Measurements from ENCODE around the gene CPNE2. TPM values are rescaled to one million over a fixed set of nuclear protein-coding genes. Genes with fewer than 3 reads are reported as not detected.
"Not testable (repeated sequence)": the region's sequence is repeated elsewhere in the genome, so short reads cannot be mapped to it uniquely, and the experiment has no call there.

The CPNE2 gene
- total RNA-seq, 1 donor from 2014 or later: 33.9 TPM

- Mint-ChIP-seq H3K27ac (ENCODE audit: unreplicated experiment) (no peak overlapping the region), H3K4me1 (ENCODE audit: unreplicated experiment) (peaks cover 15% of the 10 kb centered on the region), H3K27me3 (ENCODE audit: unreplicated experiment) (no peaks in the 10 kb centered on the region), H3K4me3 (ENCODE audit: unreplicated experiment) (no peak overlapping the region), H3K9me3 (ENCODE audit: unreplicated experiment) (no peaks in the 10 kb centered on the region), H3K36me3 (ENCODE audit: unreplicated experiment) (no peaks in the 10 kb centered on the region)
- DNase-seq (ENCODE audit: extremely low spot score, unreplicated experiment): no peak
- TF ChIP-seq, protein P1, sequence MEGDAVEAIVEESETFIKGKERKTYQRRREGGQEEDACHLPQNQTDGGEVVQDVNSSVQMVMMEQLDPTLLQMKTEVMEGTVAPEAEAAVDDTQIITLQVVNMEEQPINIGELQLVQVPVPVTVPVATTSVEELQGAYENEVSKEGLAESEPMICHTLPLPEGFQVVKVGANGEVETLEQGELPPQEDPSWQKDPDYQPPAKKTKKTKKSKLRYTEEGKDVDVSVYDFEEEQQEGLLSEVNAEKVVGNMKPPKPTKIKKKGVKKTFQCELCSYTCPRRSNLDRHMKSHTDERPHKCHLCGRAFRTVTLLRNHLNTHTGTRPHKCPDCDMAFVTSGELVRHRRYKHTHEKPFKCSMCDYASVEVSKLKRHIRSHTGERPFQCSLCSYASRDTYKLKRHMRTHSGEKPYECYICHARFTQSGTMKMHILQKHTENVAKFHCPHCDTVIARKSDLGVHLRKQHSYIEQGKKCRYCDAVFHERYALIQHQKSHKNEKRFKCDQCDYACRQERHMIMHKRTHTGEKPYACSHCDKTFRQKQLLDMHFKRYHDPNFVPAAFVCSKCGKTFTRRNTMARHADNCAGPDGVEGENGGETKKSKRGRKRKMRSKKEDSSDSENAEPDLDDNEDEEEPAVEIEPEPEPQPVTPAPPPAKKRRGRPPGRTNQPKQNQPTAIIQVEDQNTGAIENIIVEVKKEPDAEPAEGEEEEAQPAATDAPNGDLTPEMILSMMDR (IDR thresholded peaks at IDR 0.05): no peak
These were observed 15.0 kb downstream of the CPNE2 start for GRCh38 chr16:57107321-57107922.

GRCh38 chr16:57108432-57108831, 16.0 kb downstream of the CPNE2 start:
- no peak for DNase-seq (ENCODE audit: extremely low spot score, unreplicated experiment)
- H3K36me3 Mint-ChIP-seq (ENCODE audit: unreplicated experiment): no peaks in the 10 kb centered on the region
- no peaks in the 10 kb centered on the region for H3K27me3 Mint-ChIP-seq (ENCODE audit: unreplicated experiment)
- no peak overlapping the region for H3K27ac Mint-ChIP-seq (ENCODE audit: unreplicated experiment)
- H3K4me3 Mint-ChIP-seq (ENCODE audit: unreplicated experiment): no peak overlapping the region
- peaks cover 24% of the 10 kb centered on the region for H3K4me1 Mint-ChIP-seq (ENCODE audit: unreplicated experiment)
- H3K9me3 Mint-ChIP-seq (ENCODE audit: unreplicated experiment): no peaks in the 10 kb centered on the region
- TF ChIP-seq, protein P1 (IDR thresholded peaks at IDR 0.05): no peak

DNA sequence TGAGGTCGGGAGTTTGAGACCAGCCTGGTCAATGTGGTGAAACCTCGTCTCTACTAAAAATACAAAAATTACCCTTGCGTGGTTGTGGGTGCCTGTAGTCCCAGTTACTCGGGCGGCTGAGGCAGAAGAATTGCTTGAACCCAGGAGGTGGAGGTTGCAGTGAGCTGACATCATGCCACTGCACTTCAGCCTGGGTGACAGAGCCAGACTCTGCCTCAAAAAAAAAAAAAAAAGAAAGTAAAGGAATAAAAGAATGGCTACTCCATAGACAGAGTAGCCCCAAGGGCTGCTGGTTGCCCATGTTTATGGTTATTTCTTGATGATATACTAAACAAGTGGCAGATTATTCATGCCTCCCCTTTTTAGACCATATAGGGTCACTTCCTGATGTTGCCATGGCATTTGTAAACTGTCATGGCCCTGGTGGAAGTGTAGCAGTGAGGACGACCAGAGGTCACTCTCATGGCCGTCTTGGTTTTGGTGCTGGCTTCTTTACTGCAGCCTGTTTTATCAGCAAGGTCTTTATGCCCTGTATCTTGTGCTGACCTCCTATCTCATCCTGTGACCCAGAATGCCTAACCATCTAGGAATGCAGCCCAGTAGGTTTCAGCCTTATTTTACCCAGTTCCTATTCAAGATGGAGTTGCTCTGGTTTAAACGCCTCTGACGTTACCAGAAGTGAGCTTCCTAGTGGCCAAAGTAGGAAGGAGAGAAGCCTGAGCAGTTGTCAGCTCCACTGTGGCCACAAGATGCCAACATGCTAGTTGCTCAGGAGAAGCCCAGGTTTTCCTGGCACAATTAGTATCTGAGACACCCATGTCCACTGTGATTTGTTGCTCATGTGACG, 17.1 kb downstream of the CPNE2 start:
- H3K36me3 Mint-ChIP-seq (ENCODE audit: unreplicated experiment); H3K27me3 Mint-ChIP-seq (ENCODE audit: unreplicated experiment); H3K4me3 Mint-ChIP-seq (ENCODE audit: unreplicated experiment); H3K9me3 Mint-ChIP-seq (ENCODE audit: unreplicated experiment); H3K27ac Mint-ChIP-seq (ENCODE audit: unreplicated experiment); DNase-seq (ENCODE audit: extremely low spot score, unreplicated experiment): not testable (repeated sequence)
- peaks cover 22% of the 10 kb centered on the region for H3K4me1 Mint-ChIP-seq (ENCODE audit: unreplicated experiment)

GRCh38 chr16:57110937-57111336, 18.6 kb downstream of the CPNE2 start:
- TF ChIP-seq, protein P1 (IDR thresholded peaks at IDR 0.05): no peak
- H3K9me3 Mint-ChIP-seq (ENCODE audit: unreplicated experiment): no peaks in the 10 kb centered on the region
- H3K36me3 Mint-ChIP-seq (ENCODE audit: unreplicated experiment): peaks cover under 1% of the 10 kb centered on the region

GRCh38 chr16:57111420-57111819, 19.0 kb downstream of the CPNE2 start:
- Mint-ChIP-seq H3K27ac (ENCODE audit: unreplicated experiment) (peak overlapping the region; percentile 18), H3K9me3 (ENCODE audit: unreplicated experiment) (no peaks in the 10 kb centered on the region), H3K27me3 (ENCODE audit: unreplicated experiment) (no peaks in the 10 kb centered on the region), H3K4me3 (ENCODE audit: unreplicated experiment) (no peak overlapping the region), H3K4me1 (ENCODE audit: unreplicated experiment) (peaks cover 30% of the 10 kb centered on the region), H3K36me3 (ENCODE audit: unreplicated experiment) (peaks cover 5% of the 10 kb centered on the region)
- TF ChIP-seq, protein P1 (IDR thresholded peaks at IDR 0.05): no peak
- DNase-seq (ENCODE audit: extremely low spot score, unreplicated experiment): no peak

More at GRCh38 chr16:57110937-57111336, 18.6 kb downstream of the CPNE2 start:
- no peak overlapping the region for H3K4me3 Mint-ChIP-seq (ENCODE audit: unreplicated experiment)
- DNase-seq (ENCODE audit: extremely low spot score, unreplicated experiment): no peak
- H3K27me3 Mint-ChIP-seq (ENCODE audit: unreplicated experiment): no peaks in the 10 kb centered on the region
- H3K4me1 Mint-ChIP-seq (ENCODE audit: unreplicated experiment): peaks cover 27% of the 10 kb centered on the region
- no peak overlapping the region for H3K27ac Mint-ChIP-seq (ENCODE audit: unreplicated experiment)
